ENCODE measurements around the gene S100A16.
A peak's percentile ranks its signal among the peaks of the same experiment; 100 is the strongest.

S100A16 gene, protein sequence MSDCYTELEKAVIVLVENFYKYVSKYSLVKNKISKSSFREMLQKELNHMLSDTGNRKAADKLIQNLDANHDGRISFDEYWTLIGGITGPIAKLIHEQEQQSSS

DNA sequence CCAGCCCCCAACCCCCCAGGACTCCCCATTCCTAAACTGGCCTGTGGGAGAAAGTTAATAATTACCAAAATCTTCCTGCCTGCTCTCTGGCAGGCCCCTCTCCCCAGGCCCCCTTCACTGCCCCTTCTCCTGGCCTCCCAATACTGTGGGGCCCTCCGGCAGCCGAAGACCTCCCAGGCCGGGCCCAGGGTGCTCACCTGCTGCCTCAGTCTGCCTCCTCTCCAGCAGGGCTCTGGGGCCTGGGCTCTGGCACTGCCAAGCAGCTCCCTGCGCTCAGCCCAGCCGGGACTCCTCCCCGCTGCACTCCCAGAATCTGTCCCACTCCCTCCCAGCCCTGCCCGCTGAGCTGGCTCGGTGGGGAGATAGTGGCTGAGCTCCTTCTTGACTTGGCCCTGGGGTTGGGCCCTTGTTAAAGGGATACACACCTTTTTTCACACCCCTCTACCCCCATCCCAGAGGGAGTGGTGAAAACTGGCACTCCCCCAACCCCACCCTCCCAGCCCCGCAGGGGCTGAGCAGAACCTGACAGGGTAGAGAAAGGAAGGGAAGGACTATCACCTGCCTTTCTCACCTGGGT, at the start of gene S100A16:
TSS of gene S100A16 (minus strand) at position 383 of the 577 bp plus-strand sequence. CDS start 4,986 bp downstream, outside the sequence.
- H3K9me3 Mint-ChIP-seq, result no peaks in the 10 kb centered on the region
- no peaks in the 10 kb centered on the region for H3K36me3 Mint-ChIP-seq (ENCODE audit: low read depth)
- H3K4me1 Mint-ChIP-seq (ENCODE audit: low read depth), result peaks cover 4% of the 10 kb centered on the region
- no peak within 1 kb of the TSS for H3K27ac Mint-ChIP-seq
- H3K4me3 Mint-ChIP-seq, result no peak within 1 kb of the TSS
- no peaks in the 10 kb centered on the region for H3K27me3 Mint-ChIP-seq

DNA sequence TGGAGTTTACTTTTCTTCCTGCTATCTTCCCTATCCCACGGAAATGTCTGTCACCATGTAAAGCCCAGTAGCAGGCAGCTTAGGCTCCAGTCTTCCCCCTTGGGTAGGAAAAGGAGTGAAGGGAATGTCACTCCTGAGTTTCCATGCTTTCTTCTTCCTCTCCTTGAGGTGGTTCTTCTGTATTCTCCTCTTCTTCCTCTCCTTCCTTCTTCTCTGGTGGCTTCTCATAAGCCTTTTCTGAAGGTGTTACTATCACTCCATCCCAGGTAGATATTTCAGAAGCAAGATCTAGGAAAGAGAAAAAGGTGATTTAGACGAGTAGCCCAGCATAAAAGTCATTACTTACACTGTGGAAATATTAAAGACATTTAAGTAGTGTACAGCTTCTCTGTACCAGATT, 49.3 kb upstream of the S100A16 start:
- Mint-ChIP-seq H3K36me3 (ENCODE audit: low read depth) (peaks cover 36% of the 10 kb centered on the region), H3K27ac (peak overlapping the region; percentile 32), H3K27me3 (no peaks in the 10 kb centered on the region), H3K4me1 (ENCODE audit: low read depth) (peaks cover 21% of the 10 kb centered on the region), H3K9me3 (no peaks in the 10 kb centered on the region), H3K4me3 (no peak overlapping the region)

DNA sequence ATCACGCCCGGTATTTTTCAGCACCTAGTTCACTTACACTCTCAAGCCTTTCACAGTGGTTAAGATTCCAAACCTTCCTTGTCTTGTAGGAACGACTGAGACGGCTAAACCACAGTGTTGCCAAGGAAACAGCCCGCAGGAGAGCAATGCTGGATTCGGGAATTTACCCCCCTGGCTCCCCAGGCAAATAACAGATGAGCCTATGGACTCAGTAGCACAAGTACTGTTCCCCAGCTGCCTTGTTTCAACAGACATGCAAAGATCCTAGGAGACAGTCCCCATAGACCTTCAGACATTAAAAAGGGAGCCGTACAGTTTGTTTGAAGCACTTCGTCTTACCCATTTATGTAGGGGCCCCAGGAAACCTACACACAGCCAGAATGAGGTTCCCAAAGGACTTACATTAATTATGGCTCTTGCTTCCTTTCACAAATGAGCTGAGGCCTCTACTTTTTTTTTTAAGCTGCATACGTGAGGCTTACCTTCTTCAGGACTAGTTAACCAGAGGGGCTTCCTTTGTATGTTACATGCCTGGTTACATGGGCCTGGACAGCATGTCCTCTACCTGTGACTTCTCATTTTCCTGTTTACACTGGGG, 48.3 kb upstream of the S100A16 start:
- Mint-ChIP-seq H3K9me3 (no peaks in the 10 kb centered on the region), H3K27me3 (no peaks in the 10 kb centered on the region), H3K27ac (peak overlapping the region; percentile 45), H3K36me3 (ENCODE audit: low read depth) (peaks cover 36% of the 10 kb centered on the region), H3K4me1 (ENCODE audit: low read depth) (peaks cover 18% of the 10 kb centered on the region), H3K4me3 (peak overlapping the region; percentile 17)

DNA sequence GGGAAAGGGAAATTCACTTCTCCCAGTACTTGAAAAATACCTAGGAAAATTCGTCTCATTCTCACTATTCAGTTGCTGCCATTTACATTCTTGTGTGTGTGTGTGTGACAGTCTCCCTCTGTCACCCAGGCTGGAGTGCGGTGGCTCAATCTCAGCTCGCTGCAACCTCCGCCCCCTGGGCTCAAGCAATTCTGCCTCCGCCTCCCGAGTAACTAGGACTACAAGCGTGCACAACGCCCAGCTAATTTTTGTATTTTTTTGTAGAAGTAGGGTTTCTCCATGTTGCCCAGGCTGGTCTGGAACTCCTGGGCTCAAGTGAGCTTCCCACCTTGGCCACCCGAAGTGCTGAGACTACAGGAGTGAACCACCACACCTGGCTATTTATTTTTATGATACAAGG, 46.7 kb upstream of the S100A16 start:
- Mint-ChIP-seq H3K36me3 (ENCODE audit: low read depth) (peaks cover 36% of the 10 kb centered on the region), H3K4me1 (ENCODE audit: low read depth) (peaks cover 18% of the 10 kb centered on the region), H3K4me3 (peak overlapping the region; percentile 91), H3K27ac (peak overlapping the region; percentile 94), H3K9me3 (no peaks in the 10 kb centered on the region), H3K27me3 (no peaks in the 10 kb centered on the region)

DNA sequence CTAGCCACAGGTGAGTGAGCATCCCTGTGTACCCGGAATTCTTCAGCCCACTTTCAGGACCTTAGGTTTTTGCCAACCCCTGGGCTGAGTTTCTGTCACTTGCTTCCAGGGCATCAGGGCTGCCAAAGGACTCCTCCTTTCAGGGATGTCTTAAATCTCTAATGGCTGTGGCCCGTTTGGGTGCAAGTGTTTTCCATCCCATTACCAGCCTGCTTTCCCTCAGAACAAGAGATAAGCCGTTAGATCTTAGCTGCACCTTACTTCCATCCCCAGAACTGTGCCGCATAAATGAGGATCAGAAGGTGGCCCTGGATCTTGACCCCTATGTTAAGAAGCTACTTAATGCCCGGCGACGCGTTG, 46.2 kb upstream of the S100A16 start:
- Mint-ChIP-seq H3K4me3 (peak overlapping the region; percentile 91), H3K27me3 (no peaks in the 10 kb centered on the region), H3K4me1 (ENCODE audit: low read depth) (peaks cover 18% of the 10 kb centered on the region), H3K36me3 (ENCODE audit: low read depth) (peaks cover 34% of the 10 kb centered on the region), H3K27ac (peak overlapping the region; percentile 94), H3K9me3 (no peaks in the 10 kb centered on the region)

DNA sequence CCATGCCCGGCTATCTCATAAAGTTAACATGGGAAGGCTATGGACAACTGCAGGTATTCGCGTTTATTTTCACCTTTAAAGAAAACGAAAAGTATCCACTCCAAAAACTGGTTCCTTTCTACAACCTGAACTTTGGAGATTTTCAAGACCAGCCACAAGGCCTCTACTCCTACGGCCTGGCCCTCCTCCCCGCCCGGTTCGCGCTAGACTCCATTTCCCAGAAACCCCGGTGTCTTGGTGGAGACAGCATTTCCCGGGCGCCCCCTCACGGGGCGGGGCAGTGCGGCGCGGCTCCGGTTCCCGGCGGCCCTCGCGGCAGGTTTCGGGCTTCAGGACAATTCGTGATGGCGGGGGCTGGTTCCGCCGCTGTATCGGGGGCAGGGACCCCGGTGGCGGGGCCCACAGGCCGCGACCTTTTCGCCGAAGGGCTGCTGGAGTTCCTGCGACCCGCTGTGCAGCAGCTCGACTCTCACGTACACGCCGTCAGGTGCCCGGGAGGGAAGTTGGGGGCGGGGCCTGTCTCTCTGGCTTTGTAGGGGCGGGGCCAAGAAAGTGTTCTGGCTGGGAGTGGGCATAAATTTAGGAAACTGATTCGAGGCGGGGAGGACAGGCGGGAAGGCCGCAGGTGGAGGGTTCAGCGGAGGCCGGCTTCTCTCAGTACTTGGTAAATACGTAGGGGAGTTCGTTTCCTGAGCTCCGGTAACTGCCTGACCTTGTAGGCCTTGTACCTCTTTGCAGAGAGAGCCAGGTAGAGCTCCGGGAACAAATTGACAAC, 45.6 kb upstream of the S100A16 start, which contains the start of gene SNAPIN:
TSS of gene SNAPIN (plus strand) at position 304 of the 775 bp plus-strand sequence. CDS start at position 345, 41 bp downstream.
- no peaks in the 10 kb centered on the region for H3K27me3 Mint-ChIP-seq
- peaks cover 28% of the 10 kb centered on the region for H3K36me3 Mint-ChIP-seq (ENCODE audit: low read depth)
- H3K4me1 Mint-ChIP-seq (ENCODE audit: low read depth), result peaks cover 18% of the 10 kb centered on the region
- H3K4me3 Mint-ChIP-seq, result peak within 1 kb of the TSS; percentile 91
- H3K27ac Mint-ChIP-seq, result peak within 1 kb of the TSS; percentile 94
- H3K9me3 Mint-ChIP-seq, result no peaks in the 10 kb centered on the region

DNA sequence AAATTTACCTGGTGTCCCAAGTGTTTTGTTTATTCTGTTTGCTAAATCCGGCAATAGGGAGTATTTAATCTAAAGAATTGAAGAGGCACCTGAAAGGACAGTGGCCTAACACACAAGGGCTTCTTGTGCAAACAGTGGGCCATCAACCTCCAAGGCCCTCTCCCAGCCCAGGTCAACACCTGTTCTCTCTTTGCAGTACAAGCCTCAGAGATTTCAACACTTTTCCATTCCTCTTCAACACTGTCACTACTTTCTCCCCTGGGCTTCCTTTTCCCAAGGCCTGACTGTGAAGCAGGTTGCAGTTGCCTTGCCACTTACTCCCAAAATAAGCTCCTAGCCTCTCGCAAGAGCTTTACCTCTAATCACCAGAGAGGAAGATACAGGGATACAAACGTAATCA, 42.4 kb upstream of the S100A16 start:
- Mint-ChIP-seq H3K27ac (no peak overlapping the region), H3K27me3 (no peaks in the 10 kb centered on the region), H3K4me1 (ENCODE audit: low read depth) (peaks cover 18% of the 10 kb centered on the region)

DNA sequence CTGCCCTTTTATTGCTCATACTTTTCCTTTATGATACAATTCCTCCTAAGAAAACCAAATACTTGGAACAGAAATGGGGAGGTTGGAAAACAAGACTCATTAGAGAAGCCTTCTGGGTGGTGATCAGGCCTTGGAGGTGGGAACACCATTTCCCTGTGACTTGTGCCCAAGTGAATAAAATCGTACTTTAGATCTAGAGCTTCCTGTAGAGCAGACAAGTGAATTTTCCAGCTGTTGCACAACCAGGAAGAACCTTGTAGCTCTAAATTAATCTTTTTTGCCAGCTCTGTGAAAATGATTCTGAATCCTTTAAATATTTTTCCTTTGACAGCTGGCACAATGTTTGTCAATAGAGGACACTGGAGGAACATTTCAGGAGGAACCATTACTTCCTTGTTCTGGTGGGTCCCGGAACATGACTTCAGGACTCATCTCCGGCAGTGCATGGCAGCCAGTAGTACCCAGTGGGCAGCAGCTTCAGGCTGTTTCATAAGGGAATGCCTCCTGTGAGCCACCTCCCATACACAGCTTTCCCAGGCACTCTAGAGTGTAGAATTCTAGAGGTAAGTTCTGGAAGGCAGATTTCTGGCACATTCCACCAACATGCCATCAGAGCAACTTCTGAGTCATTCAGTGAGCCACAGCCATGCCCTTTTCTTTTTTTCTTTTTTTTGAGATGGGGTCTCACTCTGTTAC, 40.0 kb upstream of the S100A16 start:
- H3K27me3 Mint-ChIP-seq, result no peaks in the 10 kb centered on the region
- peaks cover 1% of the 10 kb centered on the region for H3K36me3 Mint-ChIP-seq (ENCODE audit: low read depth)
- no peaks in the 10 kb centered on the region for H3K9me3 Mint-ChIP-seq
- H3K4me1 Mint-ChIP-seq (ENCODE audit: low read depth), result peaks cover 28% of the 10 kb centered on the region
- H3K27ac Mint-ChIP-seq, result no peak overlapping the region
- no peak overlapping the region for H3K4me3 Mint-ChIP-seq

More for the DNA sequence above, 42.4 kb upstream of the S100A16 start:
- H3K9me3 Mint-ChIP-seq, result no peaks in the 10 kb centered on the region
- no peaks in the 10 kb centered on the region for H3K36me3 Mint-ChIP-seq (ENCODE audit: low read depth)
- no peak overlapping the region for H3K4me3 Mint-ChIP-seq

DNA sequence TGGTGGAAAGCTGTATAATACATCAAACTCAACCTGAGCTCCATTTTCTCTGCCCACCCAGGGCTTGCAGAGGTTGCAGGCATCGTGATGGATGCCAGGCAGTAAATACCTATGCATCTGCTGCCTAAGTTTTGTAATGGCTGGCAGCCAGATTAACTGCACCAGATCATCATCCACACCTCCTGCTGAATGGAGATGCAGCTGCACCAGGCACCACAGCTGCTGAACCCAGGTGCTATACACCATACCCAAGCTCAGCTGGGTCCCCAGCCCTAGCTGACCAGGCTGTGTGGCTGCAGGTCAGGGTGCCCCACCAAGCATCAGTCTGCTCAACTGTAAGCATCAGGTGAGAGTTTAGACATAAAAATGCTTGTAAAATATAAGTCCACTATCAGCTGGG, 38.8 kb upstream of the S100A16 start:
- peaks cover 9% of the 10 kb centered on the region for H3K36me3 Mint-ChIP-seq (ENCODE audit: low read depth)
- H3K9me3 Mint-ChIP-seq, result no peaks in the 10 kb centered on the region
- H3K27me3 Mint-ChIP-seq, result no peaks in the 10 kb centered on the region
- no peak overlapping the region for H3K27ac Mint-ChIP-seq
- no peak overlapping the region for H3K4me3 Mint-ChIP-seq
- peaks cover 34% of the 10 kb centered on the region for H3K4me1 Mint-ChIP-seq (ENCODE audit: low read depth)

DNA sequence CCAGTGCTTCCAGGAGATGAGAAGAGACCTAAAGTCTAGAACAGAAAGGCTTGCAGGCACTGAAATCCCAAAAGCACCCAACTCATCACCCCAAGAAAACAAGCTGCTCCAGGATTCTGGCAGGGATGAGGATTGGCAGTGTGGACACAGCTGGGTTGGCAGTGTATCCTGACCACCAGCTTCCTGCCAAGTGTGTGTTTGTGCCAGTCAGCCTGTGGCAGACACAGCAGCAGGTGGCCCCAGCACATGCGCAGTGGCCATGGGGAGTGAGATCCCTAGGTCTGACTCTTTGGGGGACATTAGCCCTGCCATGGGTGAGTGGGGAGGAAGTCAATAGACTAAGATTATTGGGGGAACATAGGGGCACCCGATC, 36.9 kb upstream of the S100A16 start:
- H3K27me3 Mint-ChIP-seq, result no peaks in the 10 kb centered on the region
- no peak overlapping the region for H3K4me3 Mint-ChIP-seq
- peaks cover 45% of the 10 kb centered on the region for H3K4me1 Mint-ChIP-seq (ENCODE audit: low read depth)
- H3K36me3 Mint-ChIP-seq (ENCODE audit: low read depth), result peaks cover 28% of the 10 kb centered on the region
- no peaks in the 10 kb centered on the region for H3K9me3 Mint-ChIP-seq
- H3K27ac Mint-ChIP-seq, result peak overlapping the region; percentile 68

DNA sequence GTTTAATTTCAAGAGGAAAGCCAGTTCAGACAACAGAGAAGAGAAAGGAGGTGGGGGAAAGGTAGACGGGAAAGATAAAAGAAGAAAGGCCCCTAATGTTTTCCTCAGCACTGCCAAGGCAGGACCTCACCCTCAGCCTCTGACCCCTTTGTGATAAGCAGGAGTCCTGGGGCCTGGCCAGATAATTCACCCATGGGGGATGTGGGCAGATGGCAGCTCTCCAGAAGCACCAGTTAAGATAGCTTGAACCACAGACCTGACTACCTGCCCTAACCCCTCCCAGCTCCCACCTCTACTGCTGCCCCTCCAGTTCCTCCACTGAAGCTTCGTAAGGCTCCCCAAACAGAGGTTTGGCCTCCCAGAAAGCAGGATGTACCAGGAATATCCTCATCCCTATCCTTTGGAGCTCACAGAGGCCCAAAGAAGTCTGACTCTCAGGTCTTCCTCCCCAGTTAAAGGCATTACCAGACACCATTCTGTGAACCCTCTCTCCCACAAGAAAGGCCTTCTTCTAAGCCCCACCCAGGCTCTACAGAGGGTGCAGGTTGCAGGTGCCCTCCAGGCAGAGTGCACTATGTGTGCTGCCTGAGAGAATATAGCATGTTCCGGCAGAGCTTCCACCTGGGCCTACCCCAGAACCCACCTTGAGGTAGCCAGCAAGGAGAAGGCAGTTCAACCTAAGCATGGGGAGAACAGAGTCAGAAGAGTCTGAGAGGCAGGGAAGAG, 36.4 kb upstream of the S100A16 start:
- no peaks in the 10 kb centered on the region for H3K27me3 Mint-ChIP-seq
- no peak overlapping the region for H3K4me3 Mint-ChIP-seq
- H3K36me3 Mint-ChIP-seq (ENCODE audit: low read depth), result peaks cover 34% of the 10 kb centered on the region
- H3K4me1 Mint-ChIP-seq (ENCODE audit: low read depth), result peaks cover 48% of the 10 kb centered on the region
- H3K9me3 Mint-ChIP-seq, result no peaks in the 10 kb centered on the region
- peak overlapping the region; percentile 68 for H3K27ac Mint-ChIP-seq

DNA sequence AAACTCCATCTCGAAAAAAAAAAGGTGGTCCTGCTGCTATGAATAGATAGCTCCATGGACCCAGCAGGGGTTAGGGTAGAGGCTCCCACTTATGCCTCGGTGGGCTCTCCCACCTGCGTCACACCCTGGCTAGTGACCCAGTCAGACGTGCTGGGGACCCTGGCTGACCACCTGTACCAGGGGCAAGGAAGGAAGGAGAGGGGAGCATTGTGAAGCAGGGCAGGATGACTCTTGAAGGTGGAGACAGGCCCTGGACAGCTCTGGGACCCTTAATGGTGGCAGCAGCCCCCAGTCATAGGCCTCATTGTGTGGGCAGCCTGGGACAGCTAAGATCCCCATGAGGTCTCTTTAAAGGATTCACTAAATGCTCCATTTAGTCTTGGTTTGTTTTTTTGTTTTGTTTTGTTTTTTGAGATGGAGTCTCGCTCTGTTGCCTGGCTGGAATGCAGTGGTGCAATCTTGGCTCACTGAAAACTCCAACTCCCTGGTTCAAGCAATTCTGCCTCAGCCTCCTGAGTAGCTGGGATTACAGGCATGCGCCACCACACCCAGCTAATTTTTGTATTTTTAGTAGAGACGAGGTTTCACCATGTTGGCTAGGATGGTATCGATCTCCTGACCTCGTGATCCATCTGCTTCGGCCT, 35.2 kb upstream of the S100A16 start:
- Mint-ChIP-seq H3K4me3 (no peak overlapping the region), H3K27ac (no peak overlapping the region), H3K4me1 (ENCODE audit: low read depth) (peaks cover 59% of the 10 kb centered on the region), H3K36me3 (ENCODE audit: low read depth) (peaks cover 46% of the 10 kb centered on the region), H3K9me3 (no peaks in the 10 kb centered on the region), H3K27me3 (no peaks in the 10 kb centered on the region)

DNA sequence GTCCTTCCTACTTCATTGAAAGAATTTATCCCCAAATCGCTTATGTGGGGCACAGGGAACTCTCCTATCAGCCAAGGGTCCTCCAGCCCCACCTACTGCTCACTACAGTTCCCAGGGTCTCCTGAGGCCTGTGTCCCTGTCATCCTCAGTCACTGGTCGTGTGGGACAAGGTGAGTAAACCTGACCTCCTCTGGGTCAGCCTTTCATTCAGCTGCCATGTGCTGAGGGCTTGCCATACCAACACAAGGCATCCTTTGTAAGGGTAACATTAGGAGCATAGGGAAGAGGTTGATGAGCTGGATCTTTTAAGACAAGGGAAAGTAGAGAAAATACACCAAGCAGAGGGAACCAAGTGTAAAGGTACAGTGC, 34.4 kb upstream of the S100A16 start:
- Mint-ChIP-seq H3K27ac (no peak overlapping the region), H3K4me1 (ENCODE audit: low read depth) (peaks cover 59% of the 10 kb centered on the region), H3K4me3 (no peak overlapping the region), H3K9me3 (no peaks in the 10 kb centered on the region), H3K36me3 (ENCODE audit: low read depth) (peaks cover 54% of the 10 kb centered on the region), H3K27me3 (no peaks in the 10 kb centered on the region)
